GM18951 (cell line): ENCODE data around the gene FAM222A.

Experiments
- POLR2A ChIP-seq: IDR thresholded peaks from 4 replicates; pipeline ENCODE4 v1.6.1; 2011; ENCODE audit warnings: mild to moderate bottlenecking; ENCODE audit not compliant: insufficient read length, insufficient read depth; ENCODE audit errors: extremely low read depth
- in situ Hi-C: fragments of 300-500 bp; cut with MboI; formaldehyde crosslinking; loops from one replicate; pipeline ENCODE4 v1.12.0; 2022; ENCODE audit warnings: low sequenced_read_pairs, mixed read lengths, inconsistent platforms; ENCODE audit not compliant: unreplicated experiment

FAM222A gene

GRCh38 chr12:109744986-109745942 lies 31.6 kb downstream of the FAM222A start:
- no peak for TF ChIP-seq POLR2A
- in situ Hi-C loops, result no loop called here

GRCh38 chr12:109752117-109753053 lies 38.8 kb downstream of the FAM222A start:
- in situ Hi-C loops, result no loop called here
- no peak for TF ChIP-seq POLR2A

GRCh38 chr12:109753054-109753401 lies 39.4 kb downstream of the FAM222A start:
- TF ChIP-seq POLR2A, result no peak
- in situ Hi-C loops, result no loop called here

- no peak for TF ChIP-seq POLR2A
- in situ Hi-C loops, result no loop called here
These were observed 40.3 kb downstream of the FAM222A start for GRCh38 chr12:109753959-109754358.

GRCh38 chr12:109756457-109756856 lies 42.8 kb downstream of the FAM222A start:
- in situ Hi-C loops, result no loop called here
- TF ChIP-seq POLR2A, result no peak

GRCh38 chr12:109757671-109758265 lies 44.1 kb downstream of the FAM222A start:
- no peak for TF ChIP-seq POLR2A
- in situ Hi-C loops, result no loop called here

GRCh38 chr12:109758426-109759420 lies 45.1 kb downstream of the FAM222A start:
- in situ Hi-C loops, result no loop called here
- TF ChIP-seq POLR2A, result no peak

GRCh38 chr12:109759595-109759994 lies 46.0 kb downstream of the FAM222A start:
- in situ Hi-C loops, result no loop called here
- TF ChIP-seq POLR2A, result no peak

- in situ Hi-C loops, result no loop called here
- no peak for TF ChIP-seq POLR2A
These were observed 46.7 kb downstream of the FAM222A start for GRCh38 chr12:109760031-109760929.

GRCh38 chr12:109760930-109761921 lies 47.6 kb downstream of the FAM222A start:
- no peak for TF ChIP-seq POLR2A
- in situ Hi-C loops, result no loop called here
